ENCODE results near the gene SUMF2. TPM values are rescaled to one million over a fixed set of nuclear protein-coding genes. Genes with fewer than 3 reads are reported as not detected.
"Not testable (repeated sequence)": the region's sequence is repeated elsewhere in the genome, so short reads cannot be mapped to it uniquely, and the experiment has no call there.

Gene SUMF2
- total RNA-seq (2014; rRNA removed; shearing (Covaris generic); ENCODE audit: low replicate concordance), result 109 and 146 TPM in 2 replicates

GRCh38 chr7:56063882-56064625 is at the start of gene SUMF2:
TSS of gene SUMF2 (plus strand) at chr7:56064286. CDS start at chr7:56064312, 26 bp downstream.
- Histone ChIP-seq H3K79me2 (ENCODE audit: low read length) (peaks cover 40% of the 10 kb centered on the region), H3K27ac (ENCODE audit: low read length) (peak within 1 kb of the TSS; percentile 73), H3K36me3 (ENCODE audit: insufficient read depth, low read length) (peaks cover 44% of the 10 kb centered on the region), H3K9ac (ENCODE audit: low read length) (peak within 1 kb of the TSS; percentile 92), H4K20me1 (ENCODE audit: insufficient read depth, low read depth, low read length) (no peaks in the 10 kb centered on the region), H3K27me3 (ENCODE audit: low read length) (no peaks in the 10 kb centered on the region), H3K4me1 (ENCODE audit: low read length) (peaks cover 55% of the 10 kb centered on the region), H3K4me2 (ENCODE audit: low read depth, low read length, poor library complexity, severe bottlenecking) (peak within 1 kb of the TSS; percentile 89), H3K4me3 (ENCODE audit: low read length) (peak within 1 kb of the TSS; percentile 84), H3K9me3 (ENCODE audit: low read length) (no peaks in the 10 kb centered on the region), H3K9me2 (replicated peaks; ENCODE audit: insufficient read depth, low read length) (no peaks in the 10 kb centered on the region), H2AFZ (ENCODE audit: low read length) (no peak within 1 kb of the TSS; the same call in 1 of the 2 replicates)
- DNase-seq, result peak; percentile 95

GRCh38 chr7:56017015-56017414 is 47.1 kb upstream of the SUMF2 start:
- not testable (repeated sequence) for H3K79me2 ChIP-seq (ENCODE audit: low read length); H3K4me1 ChIP-seq (ENCODE audit: low read length); H3K4me3 ChIP-seq (ENCODE audit: low read length); H4K20me1 ChIP-seq (ENCODE audit: insufficient read depth, low read depth, low read length); H3K27ac ChIP-seq (ENCODE audit: low read length); H3K36me3 ChIP-seq (ENCODE audit: insufficient read depth, low read length); DNase-seq; H2AFZ ChIP-seq (ENCODE audit: low read length); H3K9me2 ChIP-seq (replicated peaks; ENCODE audit: insufficient read depth, low read length); H3K9ac ChIP-seq (ENCODE audit: low read length); H3K9me3 ChIP-seq (ENCODE audit: low read length); H3K4me2 ChIP-seq (ENCODE audit: low read depth, low read length, poor library complexity, severe bottlenecking); H3K27me3 ChIP-seq (ENCODE audit: low read length)

- Histone ChIP-seq H2AFZ (ENCODE audit: low read length) (no peak overlapping the region), H3K4me1 (ENCODE audit: low read length) (no peaks in the 10 kb centered on the region), H4K20me1 (ENCODE audit: insufficient read depth, low read depth, low read length) (no peaks in the 10 kb centered on the region), H3K4me3 (ENCODE audit: low read length) (no peak overlapping the region), H3K9ac (ENCODE audit: low read length) (no peak overlapping the region), H3K9me3 (ENCODE audit: low read length) (no peaks in the 10 kb centered on the region), H3K4me2 (ENCODE audit: low read depth, low read length, poor library complexity, severe bottlenecking) (no peak overlapping the region), H3K27ac (ENCODE audit: low read length) (no peak overlapping the region), H3K79me2 (ENCODE audit: low read length) (no peaks in the 10 kb centered on the region), H3K36me3 (ENCODE audit: insufficient read depth, low read length) (no peaks in the 10 kb centered on the region), H3K9me2 (replicated peaks; ENCODE audit: insufficient read depth, low read length) (no peaks in the 10 kb centered on the region), H3K27me3 (ENCODE audit: low read length) (no peaks in the 10 kb centered on the region)
- DNase-seq, result no peak
These were observed 44.6 kb upstream of the SUMF2 start for GRCh38 chr7:56019501-56019900.

GRCh38 chr7:56023500-56023899 is 40.6 kb upstream of the SUMF2 start:
- Histone ChIP-seq H3K27ac (ENCODE audit: low read length) (no peak overlapping the region), H3K9ac (ENCODE audit: low read length) (no peak overlapping the region), H3K79me2 (ENCODE audit: low read length) (peaks cover 8% of the 10 kb centered on the region; the same call in 1 of the 2 replicates), H3K9me3 (ENCODE audit: low read length) (no peaks in the 10 kb centered on the region), H3K4me2 (ENCODE audit: low read depth, low read length, poor library complexity, severe bottlenecking) (no peak overlapping the region), H3K27me3 (ENCODE audit: low read length) (no peaks in the 10 kb centered on the region), H3K4me3 (ENCODE audit: low read length) (no peak overlapping the region), H3K36me3 (ENCODE audit: insufficient read depth, low read length) (peaks cover 3% of the 10 kb centered on the region; the same call in 1 of the 2 replicates), H2AFZ (ENCODE audit: low read length) (no peak overlapping the region), H3K4me1 (ENCODE audit: low read length) (no peaks in the 10 kb centered on the region), H4K20me1 (ENCODE audit: insufficient read depth, low read depth, low read length) (no peaks in the 10 kb centered on the region), H3K9me2 (replicated peaks; ENCODE audit: insufficient read depth, low read length) (no peaks in the 10 kb centered on the region)
- no peak for DNase-seq

GRCh38 chr7:56026538-56026937 is 37.5 kb upstream of the SUMF2 start:
- Histone ChIP-seq H3K79me2 (ENCODE audit: low read length) (peaks cover 11% of the 10 kb centered on the region; the same call in 1 of the 2 replicates), H2AFZ (ENCODE audit: low read length) (no peak overlapping the region), H3K27ac (ENCODE audit: low read length) (no peak overlapping the region), H3K27me3 (ENCODE audit: low read length) (no peaks in the 10 kb centered on the region), H3K4me1 (ENCODE audit: low read length) (no peaks in the 10 kb centered on the region), H3K9me2 (replicated peaks; ENCODE audit: insufficient read depth, low read length) (no peaks in the 10 kb centered on the region), H4K20me1 (ENCODE audit: insufficient read depth, low read depth, low read length) (no peaks in the 10 kb centered on the region), H3K9ac (ENCODE audit: low read length) (no peak overlapping the region), H3K4me3 (ENCODE audit: low read length) (no peak overlapping the region), H3K9me3 (ENCODE audit: low read length) (no peaks in the 10 kb centered on the region), H3K36me3 (ENCODE audit: insufficient read depth, low read length) (peaks cover 16% of the 10 kb centered on the region), H3K4me2 (ENCODE audit: low read depth, low read length, poor library complexity, severe bottlenecking) (no peak overlapping the region)
- no peak for DNase-seq

GRCh38 chr7:56028942-56029630 is 35.0 kb upstream of the SUMF2 start:
- Histone ChIP-seq H3K9ac (ENCODE audit: low read length) (no peak overlapping the region), H3K27me3 (ENCODE audit: low read length) (no peaks in the 10 kb centered on the region), H3K27ac (ENCODE audit: low read length) (no peak overlapping the region), H2AFZ (ENCODE audit: low read length) (no peak overlapping the region), H3K36me3 (ENCODE audit: insufficient read depth, low read length) (peaks cover 16% of the 10 kb centered on the region), H3K4me3 (ENCODE audit: low read length) (no peak overlapping the region), H3K4me1 (ENCODE audit: low read length) (peaks cover 3% of the 10 kb centered on the region), H3K9me2 (replicated peaks; ENCODE audit: insufficient read depth, low read length) (no peaks in the 10 kb centered on the region), H3K9me3 (ENCODE audit: low read length) (no peaks in the 10 kb centered on the region), H3K79me2 (ENCODE audit: low read length) (peaks cover 14% of the 10 kb centered on the region; the same call in 1 of the 2 replicates), H3K4me2 (ENCODE audit: low read depth, low read length, poor library complexity, severe bottlenecking) (no peak overlapping the region), H4K20me1 (ENCODE audit: insufficient read depth, low read depth, low read length) (no peaks in the 10 kb centered on the region)
- no peak for DNase-seq

- Histone ChIP-seq H3K79me2 (ENCODE audit: low read length) (peaks cover 13% of the 10 kb centered on the region; the same call in 1 of the 2 replicates), H3K9ac (ENCODE audit: low read length) (no peak overlapping the region), H3K4me1 (ENCODE audit: low read length) (peaks cover 8% of the 10 kb centered on the region), H3K9me2 (replicated peaks; ENCODE audit: insufficient read depth, low read length) (no peaks in the 10 kb centered on the region), H3K9me3 (ENCODE audit: low read length) (no peaks in the 10 kb centered on the region), H3K36me3 (ENCODE audit: insufficient read depth, low read length) (peaks cover 16% of the 10 kb centered on the region), H3K27me3 (ENCODE audit: low read length) (no peaks in the 10 kb centered on the region), H3K4me3 (ENCODE audit: low read length) (no peak overlapping the region), H4K20me1 (ENCODE audit: insufficient read depth, low read depth, low read length) (no peaks in the 10 kb centered on the region), H2AFZ (ENCODE audit: low read length) (no peak overlapping the region), H3K4me2 (ENCODE audit: low read depth, low read length, poor library complexity, severe bottlenecking) (no peak overlapping the region), H3K27ac (ENCODE audit: low read length) (no peak overlapping the region)
- DNase-seq, result no peak
These were observed 33.7 kb upstream of the SUMF2 start for GRCh38 chr7:56030340-56030739.

- H3K27ac ChIP-seq (ENCODE audit: low read length); H2AFZ ChIP-seq (ENCODE audit: low read length); DNase-seq; H3K4me1 ChIP-seq (ENCODE audit: low read length); H3K9me2 ChIP-seq (replicated peaks; ENCODE audit: insufficient read depth, low read length); H4K20me1 ChIP-seq (ENCODE audit: insufficient read depth, low read depth, low read length); H3K27me3 ChIP-seq (ENCODE audit: low read length); H3K4me3 ChIP-seq (ENCODE audit: low read length); H3K4me2 ChIP-seq (ENCODE audit: low read depth, low read length, poor library complexity, severe bottlenecking); H3K9ac ChIP-seq (ENCODE audit: low read length); H3K9me3 ChIP-seq (ENCODE audit: low read length): not testable (repeated sequence)
- H3K79me2 ChIP-seq (ENCODE audit: low read length), result peaks cover 18% of the 10 kb centered on the region; the same call in 1 of the 2 replicates
- H3K36me3 ChIP-seq (ENCODE audit: insufficient read depth, low read length), result peaks cover 16% of the 10 kb centered on the region
These were observed 32.5 kb upstream of the SUMF2 start for GRCh38 chr7:56031556-56031955.
